ENCODE results near the gene BARX2. TPM values are rescaled to one million over a fixed set of nuclear protein-coding genes. Genes with fewer than 3 reads are reported as not detected.

The BARX2 gene
- total RNA-seq, 2 experiments from 2014 or later = not detected

DNA sequence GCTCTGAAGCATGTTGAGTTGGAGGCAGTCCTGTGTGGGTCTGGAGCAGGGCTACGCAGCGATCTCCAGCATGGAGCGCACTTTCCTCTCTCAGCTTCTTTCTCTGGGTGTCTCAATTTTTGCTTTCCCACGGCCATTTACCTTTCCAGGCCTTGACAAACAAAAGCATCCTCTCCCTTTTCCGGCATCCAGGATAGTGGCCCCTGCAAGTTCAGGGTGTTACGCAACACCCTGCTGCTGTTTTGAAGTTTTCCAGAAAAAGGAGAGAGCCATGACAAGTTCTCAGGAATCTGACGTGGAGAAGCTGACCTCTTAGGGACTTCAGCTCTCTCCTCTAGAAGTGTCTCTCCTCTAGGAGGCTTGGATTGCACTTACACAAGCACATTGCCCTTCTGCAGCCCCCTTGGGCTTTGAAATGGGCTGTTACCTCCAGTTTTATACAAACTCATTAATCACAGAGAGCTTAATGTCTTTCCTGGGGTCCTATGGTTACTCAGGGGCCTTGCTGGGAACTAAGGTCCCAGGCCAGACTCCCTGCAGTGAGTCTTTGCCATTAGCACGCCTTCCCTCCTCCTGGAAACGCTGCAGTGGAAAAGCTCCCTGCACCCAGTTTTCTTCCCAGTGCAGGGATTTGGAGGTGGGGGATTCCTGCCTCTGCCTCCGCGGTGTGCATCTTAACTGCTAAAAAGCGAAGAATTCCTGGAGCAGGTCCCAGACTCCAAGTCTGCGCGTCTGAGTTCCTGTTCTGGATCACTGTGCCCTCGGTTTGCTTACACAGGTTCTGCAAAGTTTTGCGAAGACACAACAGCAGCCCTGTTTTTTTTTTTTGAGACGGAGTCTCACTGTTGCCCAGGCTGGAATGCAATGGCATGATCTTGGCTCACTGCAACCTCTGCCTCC, 80.4 kb downstream of the BARX2 start:
- intact Hi-C loops (cut with micrococcal nuclease) = no loop called here
- Mint-ChIP-seq H3K9me3 (no peaks in the 10 kb centered on the region), H3K27ac (no peak overlapping the region), H3K36me3 (ENCODE audit: low read depth) (no peaks in the 10 kb centered on the region), H3K4me1 (ENCODE audit: low read depth) (no peaks in the 10 kb centered on the region), H3K4me3 (no peak overlapping the region), H3K27me3 (no peaks in the 10 kb centered on the region)
- DNase-seq (no peak), ATAC-seq (no peak)
- TF ChIP-seq, protein P1, sequence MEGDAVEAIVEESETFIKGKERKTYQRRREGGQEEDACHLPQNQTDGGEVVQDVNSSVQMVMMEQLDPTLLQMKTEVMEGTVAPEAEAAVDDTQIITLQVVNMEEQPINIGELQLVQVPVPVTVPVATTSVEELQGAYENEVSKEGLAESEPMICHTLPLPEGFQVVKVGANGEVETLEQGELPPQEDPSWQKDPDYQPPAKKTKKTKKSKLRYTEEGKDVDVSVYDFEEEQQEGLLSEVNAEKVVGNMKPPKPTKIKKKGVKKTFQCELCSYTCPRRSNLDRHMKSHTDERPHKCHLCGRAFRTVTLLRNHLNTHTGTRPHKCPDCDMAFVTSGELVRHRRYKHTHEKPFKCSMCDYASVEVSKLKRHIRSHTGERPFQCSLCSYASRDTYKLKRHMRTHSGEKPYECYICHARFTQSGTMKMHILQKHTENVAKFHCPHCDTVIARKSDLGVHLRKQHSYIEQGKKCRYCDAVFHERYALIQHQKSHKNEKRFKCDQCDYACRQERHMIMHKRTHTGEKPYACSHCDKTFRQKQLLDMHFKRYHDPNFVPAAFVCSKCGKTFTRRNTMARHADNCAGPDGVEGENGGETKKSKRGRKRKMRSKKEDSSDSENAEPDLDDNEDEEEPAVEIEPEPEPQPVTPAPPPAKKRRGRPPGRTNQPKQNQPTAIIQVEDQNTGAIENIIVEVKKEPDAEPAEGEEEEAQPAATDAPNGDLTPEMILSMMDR (IDR thresholded peaks at IDR 0.05) = no peak
- ChIA-PET POLR2A (interaction anchor here (1.2 kb wide), 1 partner anchor 21 kb away, joined by 3 read pairs; no protein-coding TSS in a partner anchor), CTCF (interaction anchor here (0.6 kb wide), 1 partner anchor 10 kb away, joined by 3 read pairs; no protein-coding TSS in a partner anchor)

DNA sequence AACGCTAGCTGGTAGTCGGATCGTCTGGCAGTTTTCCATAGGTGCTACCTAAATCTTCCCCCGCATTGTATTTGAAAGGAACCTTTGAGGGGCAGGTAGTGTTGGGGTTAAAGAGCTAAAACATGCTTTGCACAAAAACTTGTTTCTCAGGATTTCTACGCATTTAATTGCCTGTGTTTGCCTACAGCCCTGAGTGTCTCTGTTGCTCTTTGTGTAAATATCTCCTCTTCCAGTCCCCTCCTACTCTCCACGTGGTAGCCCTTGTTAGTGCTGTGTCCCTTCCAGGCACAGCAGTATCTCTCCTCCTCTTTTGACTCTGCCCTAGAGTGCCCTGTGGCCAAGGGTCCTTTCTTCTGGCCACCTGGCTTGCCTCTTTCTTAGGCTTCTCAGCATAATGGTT, 81.7 kb downstream of the BARX2 start:
- intact Hi-C loops (cut with micrococcal nuclease) = no loop called here
- no peaks in the 10 kb centered on the region for H3K36me3 Mint-ChIP-seq (ENCODE audit: low read depth)
- POLR2A ChIA-PET = no interaction called here
- DNase-seq (no peak), ATAC-seq (no peak)
- TF ChIP-seq, protein P1 (IDR thresholded peaks at IDR 0.05) = no peak
- CTCF ChIA-PET = no interaction called here
- no peaks in the 10 kb centered on the region for H3K27me3 Mint-ChIP-seq
- H3K9me3 Mint-ChIP-seq = peaks cover 1% of the 10 kb centered on the region
- no peaks in the 10 kb centered on the region for H3K4me1 Mint-ChIP-seq (ENCODE audit: low read depth)
- no peak overlapping the region for H3K27ac Mint-ChIP-seq
- H3K4me3 Mint-ChIP-seq = no peak overlapping the region

DNA sequence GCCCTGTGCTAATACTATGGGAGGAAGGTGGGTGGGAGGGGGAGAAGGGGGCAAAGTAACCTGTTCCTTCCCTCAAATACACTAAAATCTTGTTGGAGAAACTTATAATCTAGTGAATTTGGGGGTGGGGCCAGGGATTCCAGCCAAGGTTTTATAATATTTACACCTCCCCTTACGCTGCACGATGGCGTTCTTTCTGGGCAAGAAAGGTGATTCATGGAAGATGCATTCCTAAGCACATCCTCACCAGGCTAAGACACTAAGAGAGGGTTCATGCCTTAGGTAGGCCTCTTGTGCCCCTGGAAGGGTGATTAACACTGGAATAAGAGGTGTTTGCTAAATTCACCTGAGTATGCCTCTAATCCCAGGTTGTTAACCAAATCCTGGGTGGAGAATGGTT, 82.6 kb downstream of the BARX2 start:
- CTCF ChIA-PET = no interaction called here
- intact Hi-C loops (cut with micrococcal nuclease) = no loop called here

DNA sequence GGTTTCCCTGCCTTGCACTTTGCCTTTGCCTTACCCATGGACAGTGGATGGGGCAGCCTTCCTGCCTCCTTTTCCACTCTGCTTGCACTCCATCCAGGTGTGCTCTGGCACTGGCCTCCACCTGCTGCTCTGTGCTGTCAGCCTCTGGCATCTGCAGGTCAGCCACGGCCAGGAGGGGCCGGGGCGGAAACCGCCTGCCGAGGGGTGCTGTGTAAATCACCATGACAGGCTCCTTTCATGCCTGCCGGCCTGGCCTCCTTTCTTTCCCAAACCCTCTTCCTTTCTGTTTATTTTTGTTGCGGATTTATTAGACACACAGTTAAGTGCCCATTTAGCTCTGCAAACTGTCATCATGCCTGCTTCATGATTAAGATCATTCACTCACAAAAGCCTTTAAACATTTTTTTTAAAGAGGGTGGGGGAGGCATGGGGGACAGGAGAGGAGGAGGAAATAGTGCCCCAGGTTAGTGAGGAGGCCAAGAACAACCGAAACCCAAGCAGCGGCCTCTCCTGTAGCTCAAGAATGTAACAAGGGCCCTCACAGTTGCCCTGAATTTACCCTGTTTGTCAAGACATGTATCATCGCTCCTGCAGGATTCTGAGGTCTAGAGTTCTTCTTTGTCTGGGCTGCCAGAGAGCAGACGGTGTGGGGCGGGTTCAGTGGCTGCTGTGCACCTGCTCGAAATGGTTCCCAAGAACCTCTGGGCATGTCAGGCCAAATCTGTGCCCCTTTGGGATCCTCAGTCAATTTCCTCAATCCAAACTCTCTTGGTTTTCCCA, 83.3 kb downstream of the BARX2 start:
- Mint-ChIP-seq H3K36me3 (ENCODE audit: low read depth) (no peaks in the 10 kb centered on the region), H3K27me3 (peaks cover 2% of the 10 kb centered on the region), H3K27ac (no peak overlapping the region), H3K4me3 (no peak overlapping the region), H3K9me3 (peaks cover 4% of the 10 kb centered on the region), H3K4me1 (ENCODE audit: low read depth) (no peaks in the 10 kb centered on the region)
- intact Hi-C loops (cut with micrococcal nuclease) = no loop called here
- no peak for DNase-seq
- CTCF ChIA-PET = no interaction called here
- POLR2A ChIA-PET = no interaction called here
- ATAC-seq = no peak
- TF ChIP-seq, protein P1 (IDR thresholded peaks at IDR 0.05) = no peak

More for the DNA sequence above, 82.6 kb downstream of the BARX2 start:
- no peaks in the 10 kb centered on the region for H3K27me3 Mint-ChIP-seq
- H3K27ac Mint-ChIP-seq = no peak overlapping the region
- POLR2A ChIA-PET = no interaction called here
- TF ChIP-seq, protein P1 (IDR thresholded peaks at IDR 0.05) = no peak
- H3K4me1 Mint-ChIP-seq (ENCODE audit: low read depth) = no peaks in the 10 kb centered on the region
- H3K4me3 Mint-ChIP-seq = no peak overlapping the region
- DNase-seq (no peak), ATAC-seq (no peak)
- H3K9me3 Mint-ChIP-seq = peaks cover 4% of the 10 kb centered on the region
- no peaks in the 10 kb centered on the region for H3K36me3 Mint-ChIP-seq (ENCODE audit: low read depth)

DNA sequence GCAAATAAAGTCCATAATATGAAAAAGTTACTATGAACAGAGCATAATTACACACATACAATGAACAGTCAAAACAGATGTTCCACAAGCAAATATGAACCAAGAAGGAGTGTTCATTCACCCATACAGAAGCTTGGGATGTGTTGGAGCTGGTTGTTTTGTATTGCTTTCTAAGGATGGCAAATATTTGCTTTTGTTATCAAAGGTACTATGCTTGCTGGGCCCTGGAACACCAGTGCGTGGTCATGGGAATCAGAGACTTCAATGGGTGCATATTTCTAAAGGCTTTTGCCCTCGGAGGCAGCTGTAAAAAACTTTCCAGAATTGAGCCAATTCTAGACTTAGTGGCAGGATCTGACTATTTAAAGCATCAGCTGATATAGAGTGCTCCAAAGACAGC, 85.1 kb downstream of the BARX2 start:
- Mint-ChIP-seq H3K4me3 (no peak overlapping the region), H3K27ac (no peak overlapping the region), H3K36me3 (ENCODE audit: low read depth) (no peaks in the 10 kb centered on the region), H3K4me1 (ENCODE audit: low read depth) (no peaks in the 10 kb centered on the region), H3K27me3 (peaks cover 4% of the 10 kb centered on the region), H3K9me3 (peaks cover 4% of the 10 kb centered on the region)
- POLR2A ChIA-PET = no interaction called here
- CTCF ChIA-PET = no interaction called here
- DNase-seq = no peak
- ATAC-seq = no peak
- TF ChIP-seq, protein P1 (IDR thresholded peaks at IDR 0.05) = no peak
- intact Hi-C loops (cut with micrococcal nuclease) = no loop called here
